Measurements from ENCODE around the gene C4A. TPM values are rescaled to one million over a fixed set of nuclear protein-coding genes. Genes with fewer than 3 reads are reported as not detected.

C4A gene
- total and polyA plus RNA-seq, 11 donors: 34.5 to 301 (median 79.8) TPM

DNA sequence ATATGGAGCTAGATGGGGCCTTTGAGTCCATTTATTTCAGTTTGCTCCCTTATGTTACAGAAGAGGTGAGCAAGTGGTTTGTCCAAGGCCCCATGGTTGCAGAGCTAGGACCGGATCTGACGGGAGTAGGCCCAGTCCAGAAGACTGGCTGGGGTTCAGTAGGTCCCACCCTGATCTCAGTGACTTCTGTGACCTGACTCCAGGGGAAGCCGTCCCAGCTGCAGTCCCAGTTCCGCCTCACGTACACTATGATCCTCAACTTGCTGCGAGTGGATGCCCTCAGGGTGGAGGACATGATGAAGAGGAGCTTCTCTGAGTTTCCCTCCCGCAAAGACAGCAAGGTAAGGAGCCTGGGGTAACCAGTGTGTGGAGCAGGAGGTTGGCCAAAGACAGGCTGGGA lies 15.4 kb upstream of the C4A start:
- TF ChIP-seq, protein P1, sequence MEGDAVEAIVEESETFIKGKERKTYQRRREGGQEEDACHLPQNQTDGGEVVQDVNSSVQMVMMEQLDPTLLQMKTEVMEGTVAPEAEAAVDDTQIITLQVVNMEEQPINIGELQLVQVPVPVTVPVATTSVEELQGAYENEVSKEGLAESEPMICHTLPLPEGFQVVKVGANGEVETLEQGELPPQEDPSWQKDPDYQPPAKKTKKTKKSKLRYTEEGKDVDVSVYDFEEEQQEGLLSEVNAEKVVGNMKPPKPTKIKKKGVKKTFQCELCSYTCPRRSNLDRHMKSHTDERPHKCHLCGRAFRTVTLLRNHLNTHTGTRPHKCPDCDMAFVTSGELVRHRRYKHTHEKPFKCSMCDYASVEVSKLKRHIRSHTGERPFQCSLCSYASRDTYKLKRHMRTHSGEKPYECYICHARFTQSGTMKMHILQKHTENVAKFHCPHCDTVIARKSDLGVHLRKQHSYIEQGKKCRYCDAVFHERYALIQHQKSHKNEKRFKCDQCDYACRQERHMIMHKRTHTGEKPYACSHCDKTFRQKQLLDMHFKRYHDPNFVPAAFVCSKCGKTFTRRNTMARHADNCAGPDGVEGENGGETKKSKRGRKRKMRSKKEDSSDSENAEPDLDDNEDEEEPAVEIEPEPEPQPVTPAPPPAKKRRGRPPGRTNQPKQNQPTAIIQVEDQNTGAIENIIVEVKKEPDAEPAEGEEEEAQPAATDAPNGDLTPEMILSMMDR (IDR thresholded peaks at IDR 0.05): no peak
- TF ChIP-seq POLR2A (IDR thresholded peaks at IDR 0.05): no peak
- no peaks in the 10 kb centered on the region for H3K9me3 ChIP-seq
- H3K4me1 ChIP-seq: peaks cover 0 to 14% (median 10%) of the 10 kb centered on the region in 12 donors
- 87 to 97% (median 91%) methylated on average over 6 to 7 of the region's 7 CpGs for WGBS, 4 donors
- H3K4me3 ChIP-seq: no peak overlapping the region
- ATAC-seq (no peak), DNase-seq (no peak)
- no peaks in the 10 kb centered on the region for H3K27me3 ChIP-seq
- peaks cover 0 to 92% (median 87%) of the 10 kb centered on the region in 9 donors for H3K36me3 ChIP-seq
- no peak overlapping the region for H3K27ac ChIP-seq
- intact Hi-C loops (cut with DNase I): no loop called here

DNA sequence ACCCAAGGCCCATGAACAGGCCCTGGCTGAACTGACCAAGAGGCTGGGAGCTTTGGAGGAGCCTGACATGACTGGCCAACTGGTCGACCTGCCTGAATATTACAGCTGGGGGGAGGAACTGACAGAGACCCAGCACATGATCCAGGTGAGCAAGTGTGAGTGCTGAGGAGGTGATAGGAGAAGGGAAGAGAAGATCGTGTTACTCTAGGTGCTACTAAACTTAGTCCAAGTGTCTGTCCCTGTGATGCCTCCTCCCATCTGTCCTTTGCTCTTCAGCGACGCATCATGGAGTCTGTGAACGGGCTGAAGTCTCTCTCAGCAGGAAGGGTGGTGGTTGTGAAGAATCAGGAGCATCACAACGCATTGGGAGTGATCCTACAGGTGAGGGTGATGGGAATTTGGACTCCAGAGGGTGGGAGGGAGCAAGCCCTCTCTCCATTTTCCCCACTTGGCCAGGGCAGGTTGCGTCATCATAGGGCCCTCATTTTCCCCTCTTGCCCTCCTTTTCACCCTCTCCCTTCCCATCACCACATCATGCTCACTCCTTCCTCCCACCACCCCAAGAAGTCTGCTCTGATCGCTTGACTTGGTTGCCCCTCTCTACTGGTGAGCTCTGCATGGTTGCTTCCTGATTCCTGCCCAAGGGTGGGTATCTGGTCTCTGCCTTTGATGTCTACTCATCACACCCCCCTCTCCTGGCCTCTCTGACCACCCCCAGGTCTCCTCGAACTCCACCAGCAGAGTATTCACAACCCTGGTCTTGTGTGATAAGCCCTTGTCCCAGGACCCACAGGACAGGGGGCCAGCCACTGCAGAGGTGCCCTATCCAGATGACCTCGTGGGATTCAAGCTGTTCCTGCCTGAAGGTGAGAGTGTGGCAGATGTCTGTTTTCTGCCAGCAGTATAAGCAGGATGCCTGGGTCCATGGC lies 14.6 kb upstream of the C4A start:
- Histone ChIP-seq H3K27me3 (no peaks in the 10 kb centered on the region), H3K9me3 (no peaks in the 10 kb centered on the region), H3K36me3 (peaks cover 0 to 85% (median 79%) of the 10 kb centered on the region in 9 donors), H3K4me1 (peaks cover 0 to 16% (median 12%) of the 10 kb centered on the region in 12 donors), H3K4me3 (no peak overlapping the region), H3K27ac (no peak overlapping the region)
- TF ChIP-seq, protein P1 (IDR thresholded peaks at IDR 0.05): no peak
- TF ChIP-seq POLR2A (IDR thresholded peaks at IDR 0.05): no peak
- WGBS, 4 donors: 84 to 86% (median 85%) methylated on average over 10 of the region's 10 CpGs
- ATAC-seq: no peak
- intact Hi-C loops (cut with DNase I): no loop called here
- no peak for DNase-seq

DNA sequence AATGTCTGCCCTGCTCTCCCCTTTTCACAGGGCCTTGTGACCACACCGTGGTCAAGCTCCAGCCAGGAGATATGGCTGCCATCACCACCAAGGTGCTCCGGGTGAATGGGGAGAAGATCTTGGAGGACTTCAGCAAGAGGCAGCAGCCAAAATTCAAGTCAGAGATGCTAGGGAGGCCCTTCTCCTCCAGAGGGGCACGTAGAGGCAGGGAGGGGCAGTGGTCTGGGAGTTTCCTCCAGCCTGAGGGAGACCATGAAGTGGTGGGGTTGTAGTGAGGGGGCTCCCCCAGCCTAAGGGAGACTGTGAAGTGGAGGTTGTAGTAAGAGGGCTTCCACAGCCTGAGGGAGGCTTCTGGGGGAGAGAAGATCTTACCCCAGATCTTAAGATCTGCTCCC lies 13.9 kb upstream of the C4A start:
- intact Hi-C loops (cut with DNase I): no loop called here
- H3K9me3 ChIP-seq: no peaks in the 10 kb centered on the region
- TF ChIP-seq, protein P1 (IDR thresholded peaks at IDR 0.05): no peak
- TF ChIP-seq POLR2A (IDR thresholded peaks at IDR 0.05): no peak
- H3K27me3 ChIP-seq: no peaks in the 10 kb centered on the region
- 85 to 96% (median 86%) methylated on average over 3 of the region's 3 CpGs for WGBS, 4 donors
- ATAC-seq: no peak
- peaks cover 0 to 78% (median 72%) of the 10 kb centered on the region in 9 donors for H3K36me3 ChIP-seq
- no peak overlapping the region for H3K27ac ChIP-seq
- no peak for DNase-seq
- no peak overlapping the region for H3K4me3 ChIP-seq
- H3K4me1 ChIP-seq: peaks cover 0 to 20% (median 15%) of the 10 kb centered on the region in 12 donors

DNA sequence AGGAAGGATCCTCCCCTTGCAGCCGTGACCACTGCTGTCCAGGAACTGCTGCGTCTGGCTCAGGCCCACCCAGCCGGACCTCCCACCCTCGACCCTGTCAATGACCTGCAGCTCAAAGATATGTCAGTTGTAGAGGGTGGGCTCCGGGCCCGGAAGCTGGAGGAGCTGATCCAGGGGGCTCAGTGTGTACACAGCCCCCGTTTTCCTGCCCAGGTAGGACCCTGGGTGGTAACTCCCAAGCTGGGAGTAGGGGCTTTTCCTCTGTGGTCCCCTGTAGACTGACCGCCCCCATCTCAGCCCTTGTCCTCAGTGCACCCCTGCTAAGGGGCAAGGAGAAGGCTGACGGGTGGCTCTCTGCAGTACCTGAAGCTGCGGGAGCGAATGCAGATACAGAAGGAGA lies 13.5 kb upstream of the C4A start:
- no peaks in the 10 kb centered on the region for H3K9me3 ChIP-seq
- H3K4me3 ChIP-seq: no peak overlapping the region
- no peak overlapping the region for H3K27ac ChIP-seq
- TF ChIP-seq POLR2A (IDR thresholded peaks at IDR 0.05): no peak
- TF ChIP-seq, protein P1 (IDR thresholded peaks at IDR 0.05): no peak
- DNase-seq (no peak), ATAC-seq (no peak)
- peaks cover 0 to 74% (median 68%) of the 10 kb centered on the region in 9 donors for H3K36me3 ChIP-seq
- 75 to 89% (median 83%) methylated on average over 9 to 11 of the region's 11 CpGs for WGBS, 4 donors
- H3K4me1 ChIP-seq: peaks cover 0 to 24% (median 19%) of the 10 kb centered on the region in 12 donors
- H3K27me3 ChIP-seq: no peaks in the 10 kb centered on the region
- intact Hi-C loops (cut with DNase I): no loop called here

Measured in heart left ventricle (tissue), 16 donors.